Bladder microvascular endothelial cell (primary cell): ENCODE results near the gene RTTN. TPM values are rescaled to one million over a fixed set of nuclear protein-coding genes. Genes with fewer than 3 reads are reported as not detected.

ENCODE experiments used
- total RNA-seq: library from RNA; depleted of rRNA; stranded (reverse); fragments of >200 nt; gene quantifications from 2 replicates; pipeline ENCODE4 v1.2.3, GENCODE V29; 2014

RTTN gene, protein sequence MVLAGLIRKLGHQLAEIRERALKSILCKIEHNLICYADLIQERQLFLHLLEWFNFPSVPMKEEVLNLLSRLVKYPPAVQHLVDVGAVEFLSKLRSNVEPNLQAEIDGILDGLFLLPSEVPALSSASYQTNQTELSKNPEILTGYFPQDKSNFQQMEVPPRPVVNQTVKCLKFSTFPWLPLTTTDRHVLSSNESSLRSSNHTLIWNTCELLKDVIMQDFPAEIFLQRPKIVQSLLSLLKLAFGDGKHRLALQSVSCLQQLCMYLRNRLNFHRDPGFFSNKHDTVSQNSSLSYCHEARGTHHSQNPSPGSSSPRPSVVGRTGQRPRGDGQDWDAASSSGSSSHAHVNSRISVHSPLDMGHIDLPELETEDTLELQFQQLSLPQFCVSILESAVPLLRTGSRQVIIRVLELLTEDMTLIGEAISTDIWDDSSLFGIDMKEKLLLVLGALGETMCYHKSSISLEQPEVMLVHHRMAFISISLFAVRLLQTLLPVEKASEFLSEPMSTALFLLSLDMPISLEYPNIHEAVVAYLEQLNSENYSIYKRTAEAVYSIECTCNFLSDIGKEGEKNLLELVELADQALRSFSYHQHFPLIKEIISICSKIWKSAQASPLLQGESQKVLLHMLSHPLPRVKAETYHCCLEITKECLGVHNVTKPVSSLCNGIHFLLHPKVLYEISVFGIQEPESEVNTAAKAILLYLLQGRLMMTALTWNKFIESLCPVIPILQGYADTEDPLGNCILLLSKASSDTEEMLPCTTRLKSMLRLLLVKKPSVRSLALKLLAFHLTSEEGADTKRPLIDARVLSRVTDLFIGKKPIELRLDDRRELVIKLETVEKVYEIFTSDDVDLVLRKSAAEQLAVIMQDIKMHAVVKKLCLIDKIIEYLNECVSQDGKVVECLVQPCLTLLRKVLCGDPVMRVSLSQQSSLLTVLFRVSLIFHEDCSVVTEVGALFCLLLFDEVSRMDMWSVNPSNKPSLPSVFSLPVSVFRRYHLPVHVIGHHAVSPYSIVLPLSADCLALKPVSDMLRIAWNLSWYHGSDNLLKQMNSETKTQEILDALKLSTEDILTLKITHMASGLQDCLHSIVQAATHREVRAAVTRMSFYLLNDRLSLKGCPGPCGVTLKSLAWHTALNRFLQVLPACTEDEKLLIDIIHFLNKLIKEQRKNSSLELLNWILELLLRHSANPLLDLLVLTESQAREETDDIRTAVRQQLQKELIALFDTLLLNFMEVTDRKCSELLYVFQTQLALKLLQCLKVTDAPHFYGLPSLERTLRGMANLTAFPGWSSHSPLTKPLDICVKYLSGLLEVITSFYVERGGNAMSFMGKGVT (N-terminal part only)
- 10.7 and 21.3 TPM in 2 replicates for total RNA-seq

DNA sequence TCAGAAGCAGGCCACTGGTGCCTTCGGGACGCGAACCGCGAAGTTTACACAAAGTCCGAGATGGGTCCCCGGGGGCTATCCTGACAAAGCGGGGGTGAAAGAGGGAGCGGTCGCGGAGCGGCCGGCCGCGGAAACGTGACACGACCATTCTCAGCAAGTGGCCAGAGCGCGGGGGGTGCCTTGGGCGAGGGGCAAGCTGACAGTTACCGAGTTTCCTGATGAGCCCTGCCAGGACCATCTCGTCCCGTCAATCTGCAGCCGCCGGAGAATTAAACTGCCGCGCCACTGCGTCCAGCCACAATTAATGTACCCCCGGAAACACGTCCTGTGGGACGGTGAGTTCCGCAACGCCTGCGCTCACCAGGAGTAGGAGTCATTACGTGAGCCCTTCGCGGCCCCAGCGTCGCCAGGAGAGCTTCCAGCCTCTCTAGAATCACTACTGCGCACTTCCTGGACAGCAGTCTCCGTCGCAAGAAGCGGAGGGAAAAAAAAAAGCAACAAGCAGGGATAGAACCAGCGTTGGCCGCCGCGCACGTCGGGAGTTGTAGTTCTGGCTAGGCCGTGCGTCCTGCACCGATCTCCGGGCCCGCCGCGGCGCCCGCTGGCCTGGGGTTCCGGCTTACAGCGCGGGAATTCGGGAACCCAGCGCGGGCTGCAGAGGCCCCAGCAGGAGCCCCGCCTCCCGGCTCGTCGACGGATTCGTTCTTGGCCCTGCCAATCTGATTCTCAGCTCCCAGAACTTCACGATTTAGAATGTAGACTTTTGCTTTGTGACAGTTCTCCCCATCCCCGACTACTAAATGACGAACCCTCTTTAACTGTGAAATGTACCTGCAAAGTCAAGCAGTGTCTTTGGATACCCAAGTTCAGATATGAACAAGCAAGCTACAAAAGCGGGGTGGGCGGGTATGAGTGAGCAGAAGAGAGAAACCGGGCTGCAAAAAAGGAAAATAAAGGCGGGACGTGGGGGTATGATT lies at the start of gene RTTN:
TSS of gene RTTN (minus strand) at position 267 of the 977 bp plus-strand sequence. CDS start at position 238, 29 bp downstream.

Other genes with a start within 250 kb of the RTTN start
- 15.7 and 26.9 TPM in 2 replicates for gene SOCS6, start 83.4 kb upstream of the RTTN start, total RNA-seq